ENCODE measurements around the gene SH3RF3.

DNA sequence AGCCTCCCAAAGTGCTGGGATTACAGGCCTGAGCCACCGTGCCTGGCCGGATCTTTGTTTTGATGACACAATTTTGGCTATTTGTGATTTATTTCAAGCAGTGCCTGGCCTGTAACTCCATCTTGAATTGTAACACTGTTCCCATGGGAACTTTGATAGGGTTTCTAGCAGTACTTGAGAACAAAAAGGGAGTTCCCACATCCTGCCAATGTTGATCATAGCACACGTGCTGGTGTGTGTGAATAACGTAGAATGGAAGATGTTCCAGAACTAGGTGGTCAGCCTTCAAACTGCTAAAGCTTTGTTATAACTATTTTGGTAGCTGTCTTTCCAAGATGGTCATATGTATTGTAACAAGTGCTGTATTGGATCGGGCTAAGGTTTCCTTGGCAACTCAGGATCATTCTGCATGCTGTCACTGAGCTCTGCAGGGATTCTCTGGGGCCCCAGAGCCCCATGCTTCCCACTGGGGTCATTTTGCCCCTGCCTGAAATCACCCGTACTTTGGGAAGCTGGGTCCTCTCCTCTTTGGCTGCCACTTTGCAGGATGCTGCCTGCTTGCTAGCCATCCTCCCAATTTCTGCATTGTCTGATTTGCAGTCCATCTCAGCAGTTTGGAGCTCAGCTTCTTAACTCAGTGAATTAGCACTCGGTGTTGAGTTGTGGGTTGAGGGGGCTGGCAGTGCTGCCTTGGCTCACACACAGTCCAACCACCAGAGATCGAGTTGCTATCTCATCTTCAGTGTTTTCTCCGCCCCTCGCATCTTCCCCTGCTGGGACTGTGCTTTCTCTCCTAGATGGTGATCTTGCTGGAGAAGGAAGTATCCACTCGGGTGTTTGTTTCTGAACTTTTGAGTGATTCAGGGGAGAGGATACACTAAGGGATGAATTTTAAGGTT lies 26.8 kb downstream of the SH3RF3 start:
- TF ChIP-seq TCF12 (IDR thresholded peaks at IDR 0.05) = no peak
- no peak for TF ChIP-seq TCF12 (CRISPR knock-in tag; IDR thresholded peaks at IDR 0.05)
- TF ChIP-seq FOXJ3 (CRISPR knock-in tag; IDR thresholded peaks at IDR 0.05; ENCODE audit: borderline replicate concordance) = no peak
- TF ChIP-seq, protein P1, sequence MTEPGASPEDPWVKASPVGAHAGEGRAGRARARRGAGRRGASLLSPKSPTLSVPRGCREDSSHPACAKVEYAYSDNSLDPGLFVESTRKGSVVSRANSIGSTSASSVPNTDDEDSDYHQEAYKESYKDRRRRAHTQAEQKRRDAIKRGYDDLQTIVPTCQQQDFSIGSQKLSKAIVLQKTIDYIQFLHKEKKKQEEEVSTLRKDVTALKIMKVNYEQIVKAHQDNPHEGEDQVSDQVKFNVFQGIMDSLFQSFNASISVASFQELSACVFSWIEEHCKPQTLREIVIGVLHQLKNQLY (CRISPR knock-in tag; IDR thresholded peaks at IDR 0.05) = no peak
- TF ChIP-seq, protein P2, sequence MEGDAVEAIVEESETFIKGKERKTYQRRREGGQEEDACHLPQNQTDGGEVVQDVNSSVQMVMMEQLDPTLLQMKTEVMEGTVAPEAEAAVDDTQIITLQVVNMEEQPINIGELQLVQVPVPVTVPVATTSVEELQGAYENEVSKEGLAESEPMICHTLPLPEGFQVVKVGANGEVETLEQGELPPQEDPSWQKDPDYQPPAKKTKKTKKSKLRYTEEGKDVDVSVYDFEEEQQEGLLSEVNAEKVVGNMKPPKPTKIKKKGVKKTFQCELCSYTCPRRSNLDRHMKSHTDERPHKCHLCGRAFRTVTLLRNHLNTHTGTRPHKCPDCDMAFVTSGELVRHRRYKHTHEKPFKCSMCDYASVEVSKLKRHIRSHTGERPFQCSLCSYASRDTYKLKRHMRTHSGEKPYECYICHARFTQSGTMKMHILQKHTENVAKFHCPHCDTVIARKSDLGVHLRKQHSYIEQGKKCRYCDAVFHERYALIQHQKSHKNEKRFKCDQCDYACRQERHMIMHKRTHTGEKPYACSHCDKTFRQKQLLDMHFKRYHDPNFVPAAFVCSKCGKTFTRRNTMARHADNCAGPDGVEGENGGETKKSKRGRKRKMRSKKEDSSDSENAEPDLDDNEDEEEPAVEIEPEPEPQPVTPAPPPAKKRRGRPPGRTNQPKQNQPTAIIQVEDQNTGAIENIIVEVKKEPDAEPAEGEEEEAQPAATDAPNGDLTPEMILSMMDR (CRISPR knock-in tag; IDR thresholded peaks at IDR 0.05) = no peak
- no peak for TF ChIP-seq EP300 (IDR thresholded peaks at IDR 0.05; ENCODE audit: low read depth in 2 of 2, low read length in 2 of 2)
- TF ChIP-seq EP300 (CRISPR knock-in tag; IDR thresholded peaks at IDR 0.05; ENCODE audit: borderline replicate concordance) = no peak
- no peak for TF ChIP-seq ZNF891 (CRISPR knock-in tag; IDR thresholded peaks at IDR 0.05)
- TF ChIP-seq ZNF138 (CRISPR knock-in tag; IDR thresholded peaks at IDR 0.05; ENCODE audit: low read depth) = no peak
- no peak for TF ChIP-seq MYC (CRISPR knock-in tag; IDR thresholded peaks at IDR 0.05; ENCODE audit: borderline replicate concordance)
- TF ChIP-seq ZBTB21 (CRISPR knock-in tag; IDR thresholded peaks at IDR 0.05) = no peak
- TF ChIP-seq TCF7 (IDR thresholded peaks at IDR 0.05; ENCODE audit: low read depth) = no peak
- TF ChIP-seq EHMT2 (IDR thresholded peaks at IDR 0.05; ENCODE audit: borderline replicate concordance, low read depth, low read length) = no peak
